GM12864 (cell line): ENCODE data around the gene S100A10.

Source experiments
- DNase-seq: peaks from one replicate; pipeline ENCODE4 v3.0.0-alpha.2; 2011; ENCODE audit warnings: low read depth
- H3K4me3 ChIP-seq: 2 replicates; pipeline ENCODE4 v1.5.1; 2011; ENCODE audit warnings: mild to moderate bottlenecking, low read depth, low read length, control low read depth
- CTCF ChIP-seq: IDR thresholded peaks from 2 replicates; pipeline ENCODE4 v1.5.1; 2011; ENCODE audit warnings: low read depth, mild to moderate bottlenecking, moderate library complexity, low read length, control low read depth, inconsistent platforms; ENCODE audit errors: missing control alignments

Gene S100A10

GRCh38 chr1:152035539-152036266 is 42.0 kb upstream of the S100A10 start:
- no peak for DNase-seq
- no peak for TF ChIP-seq CTCF
- H3K4me3 ChIP-seq, result peak overlapping the region; percentile 63

GRCh38 chr1:152034654-152035538 is 41.2 kb upstream of the S100A10 start:
- no peak for DNase-seq
- peak overlapping the region; percentile 63; the same call in 1 of the 2 replicates for H3K4me3 ChIP-seq
- TF ChIP-seq CTCF, result peak; percentile 83

GRCh38 chr1:152034324-152034653 is 40.6 kb upstream of the S100A10 start:
- peak overlapping the region; percentile 7 for H3K4me3 ChIP-seq
- no peak for TF ChIP-seq CTCF
- DNase-seq, result no peak

GRCh38 chr1:152029929-152030211 is 36.2 kb upstream of the S100A10 start:
- H3K4me3 ChIP-seq, result no peak overlapping the region
- no peak for DNase-seq
- TF ChIP-seq CTCF, result no peak

GRCh38 chr1:152029144-152029928 is 35.7 kb upstream of the S100A10 start:
- DNase-seq, result no peak
- TF ChIP-seq CTCF, result no peak
- H3K4me3 ChIP-seq, result no peak overlapping the region

GRCh38 chr1:152026895-152027294 is 33.2 kb upstream of the S100A10 start:
- TF ChIP-seq CTCF, result no peak
- no peak overlapping the region for H3K4me3 ChIP-seq
- no peak for DNase-seq
